ENCODE results near the gene TSSK6. TPM values are rescaled to one million over a fixed set of nuclear protein-coding genes. Genes with fewer than 3 reads are reported as not detected.
A peak's percentile ranks its signal among the peaks of the same experiment; 100 is the strongest.

Gene TSSK6
- total and polyA plus RNA-seq, 10 of the 15 experiments (the other 5 are each of a cell fraction or from before 2014, with no cell fraction given), result 0.06 to 3.6 (median 0.98) TPM; not detected in 2

GRCh38 chr19:19468424-19469050 is 46.8 kb downstream of the TSSK6 start:
- intact Hi-C loops (cut with micrococcal nuclease; ENCODE audit: unreplicated experiment), result no loop called here
- 76% methylated on average over 2 of the region's 2 CpGs for WGBS (ENCODE audit: insufficient coverage, insufficient replicate concordance, low lambda C conversion rate, missing lambda C conversion rate)
- H3K9me3 ChIP-seq (replicated peaks; ENCODE audit: control insufficient read depth, insufficient read depth, low read length), result peaks cover 39% of the 10 kb centered on the region
- no peak overlapping the region for H3K27ac ChIP-seq (ENCODE audit: control insufficient read depth, insufficient read depth)
- CTCF ChIA-PET, result interaction anchor here (1.2 kb wide), 1 partner anchor 106 kb away, joined by 3 read pairs; no protein-coding TSS in a partner anchor
- peaks cover 30% of the 10 kb centered on the region for H3K4me1 ChIP-seq (ENCODE audit: control insufficient read depth, insufficient read depth, low read length)
- no peak for DNase-seq (ENCODE audit: low read depth, low spot score)
- no peak overlapping the region for H2AFZ ChIP-seq (ENCODE audit: control insufficient read depth, low read depth, low read length)
- peaks cover 5% of the 10 kb centered on the region for H4K20me1 ChIP-seq (ENCODE audit: control insufficient read depth, insufficient read depth)
- H3K79me2 ChIP-seq (ENCODE audit: control insufficient read depth, insufficient read depth, low read length), result peaks cover 18% of the 10 kb centered on the region
- peaks cover 24 to 33% of the 10 kb centered on the region in 2 experiments for H3K36me3 ChIP-seq (ENCODE audit: control insufficient read depth in 2 of 2, insufficient read depth in 2 of 2, low read length in 1 of 2)
- POLR2A ChIA-PET, result interaction anchor here (0.6 kb wide), 1 partner anchor 26 kb away, joined by 4 read pairs; no protein-coding TSS in a partner anchor
- no peak for FAIRE-seq
- BruUV-seq (replicated peaks), result TSS peak; percentile 44
- no peak for ATAC-seq
- SMC1A ChIA-PET (ENCODE audit: uncharacterized antibody, unreplicated experiment), result interaction anchor here (1.4 kb wide), 1 partner anchor 21 kb away, joined by 3 read pairs; no protein-coding TSS in a partner anchor
- in situ Hi-C loops (cut with MboI), result no loop called here
- no peaks in the 10 kb centered on the region for H3K27me3 ChIP-seq (replicated peaks in 1 of 2; ENCODE audit: control insufficient read depth in 2 of 2, insufficient read depth in 2 of 2, low read length in 1 of 2)
- H3K4me2 ChIP-seq (ENCODE audit: control insufficient read depth, insufficient read depth), result no peak overlapping the region
- H3K4me3 ChIP-seq, result no peak overlapping the region
- no peak overlapping the region for H3K9ac ChIP-seq (ENCODE audit: control insufficient read depth, insufficient read depth, low read length)
- RAD21 ChIA-PET (ENCODE audit: unreplicated experiment), result no interaction called here
- TF ChIP-seq NFIC (IDR thresholded peaks at IDR 0.05; ENCODE audit: low read depth, low read length), result no peak
- TF ChIP-seq ZNF687 (IDR thresholded peaks at IDR 0.05), result 0 out of 2 replicates have a peak, but pooled peaks have one; percentile 38
- TF ChIP-seq, protein P1, sequence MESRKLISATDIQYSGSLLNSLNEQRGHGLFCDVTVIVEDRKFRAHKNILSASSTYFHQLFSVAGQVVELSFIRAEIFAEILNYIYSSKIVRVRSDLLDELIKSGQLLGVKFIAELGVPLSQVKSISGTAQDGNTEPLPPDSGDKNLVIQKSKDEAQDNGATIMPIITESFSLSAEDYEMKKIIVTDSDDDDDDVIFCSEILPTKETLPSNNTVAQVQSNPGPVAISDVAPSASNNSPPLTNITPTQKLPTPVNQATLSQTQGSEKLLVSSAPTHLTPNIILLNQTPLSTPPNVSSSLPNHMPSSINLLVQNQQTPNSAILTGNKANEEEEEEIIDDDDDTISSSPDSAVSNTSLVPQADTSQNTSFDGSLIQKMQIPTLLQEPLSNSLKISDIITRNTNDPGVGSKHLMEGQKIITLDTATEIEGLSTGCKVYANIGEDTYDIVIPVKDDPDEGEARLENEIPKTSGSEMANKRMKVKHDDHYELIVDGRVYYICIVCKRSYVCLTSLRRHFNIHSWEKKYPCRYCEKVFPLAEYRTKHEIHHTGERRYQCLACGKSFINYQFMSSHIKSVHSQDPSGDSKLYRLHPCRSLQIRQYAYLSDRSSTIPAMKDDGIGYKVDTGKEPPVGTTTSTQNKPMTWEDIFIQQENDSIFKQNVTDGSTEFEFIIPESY (IDR thresholded peaks at IDR 0.05), result peak; percentile 34; the same call in 1 of the 2 replicates
- TF ChIP-seq CBX5 (IDR thresholded peaks at IDR 0.05; ENCODE audit: low read depth), result peak; percentile 100
- TF ChIP-seq NBN (IDR thresholded peaks at IDR 0.05), result peak; percentile 69; the same call in 1 of the 2 replicates
- TF ChIP-seq, protein P2, sequence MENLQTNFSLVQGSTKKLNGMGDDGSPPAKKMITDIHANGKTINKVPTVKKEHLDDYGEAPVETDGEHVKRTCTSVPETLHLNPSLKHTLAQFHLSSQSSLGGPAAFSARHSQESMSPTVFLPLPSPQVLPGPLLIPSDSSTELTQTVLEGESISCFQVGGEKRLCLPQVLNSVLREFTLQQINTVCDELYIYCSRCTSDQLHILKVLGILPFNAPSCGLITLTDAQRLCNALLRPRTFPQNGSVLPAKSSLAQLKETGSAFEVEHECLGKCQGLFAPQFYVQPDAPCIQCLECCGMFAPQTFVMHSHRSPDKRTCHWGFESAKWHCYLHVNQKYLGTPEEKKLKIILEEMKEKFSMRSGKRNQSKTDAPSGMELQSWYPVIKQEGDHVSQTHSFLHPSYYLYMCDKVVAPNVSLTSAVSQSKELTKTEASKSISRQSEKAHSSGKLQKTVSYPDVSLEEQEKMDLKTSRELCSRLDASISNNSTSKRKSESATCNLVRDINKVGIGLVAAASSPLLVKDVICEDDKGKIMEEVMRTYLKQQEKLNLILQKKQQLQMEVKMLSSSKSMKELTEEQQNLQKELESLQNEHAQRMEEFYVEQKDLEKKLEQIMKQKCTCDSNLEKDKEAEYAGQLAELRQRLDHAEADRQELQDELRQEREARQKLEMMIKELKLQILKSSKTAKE (IDR thresholded peaks at IDR 0.05; ENCODE audit: low read depth, poor library complexity, severe bottlenecking), result peak; percentile 89
- peak; percentile 88 for TF ChIP-seq RELB (IDR thresholded peaks at IDR 0.05; ENCODE audit: low read depth)
- TF ChIP-seq KLF5 (IDR thresholded peaks at IDR 0.05; ENCODE audit: partially characterized antibody), result peak; percentile 91
- TF ChIP-seq PKNOX1 (IDR thresholded peaks at IDR 0.05), result 0 out of 2 replicates have a peak, but pooled peaks have one; percentile 7
- no peak for TF ChIP-seq FOXM1 (IDR thresholded peaks at IDR 0.05; ENCODE audit: low read depth, low read length)
- no peak for TF ChIP-seq CHD2 (IDR thresholded peaks at IDR 0.05; ENCODE audit: borderline replicate concordance, low read depth, low read length)
- 0 out of 2 replicates have a peak, but pooled peaks have one; percentile 9 for TF ChIP-seq TCF12 (IDR thresholded peaks at IDR 0.05; ENCODE audit: low read depth, low read length)

Data from GM12878 (cell line).